ENCODE results near the gene ZCCHC12.
"Not testable (repeated sequence)": the region's sequence is repeated elsewhere in the genome, so short reads cannot be mapped to it uniquely, and the experiment has no call there.

ZCCHC12 gene

DNA sequence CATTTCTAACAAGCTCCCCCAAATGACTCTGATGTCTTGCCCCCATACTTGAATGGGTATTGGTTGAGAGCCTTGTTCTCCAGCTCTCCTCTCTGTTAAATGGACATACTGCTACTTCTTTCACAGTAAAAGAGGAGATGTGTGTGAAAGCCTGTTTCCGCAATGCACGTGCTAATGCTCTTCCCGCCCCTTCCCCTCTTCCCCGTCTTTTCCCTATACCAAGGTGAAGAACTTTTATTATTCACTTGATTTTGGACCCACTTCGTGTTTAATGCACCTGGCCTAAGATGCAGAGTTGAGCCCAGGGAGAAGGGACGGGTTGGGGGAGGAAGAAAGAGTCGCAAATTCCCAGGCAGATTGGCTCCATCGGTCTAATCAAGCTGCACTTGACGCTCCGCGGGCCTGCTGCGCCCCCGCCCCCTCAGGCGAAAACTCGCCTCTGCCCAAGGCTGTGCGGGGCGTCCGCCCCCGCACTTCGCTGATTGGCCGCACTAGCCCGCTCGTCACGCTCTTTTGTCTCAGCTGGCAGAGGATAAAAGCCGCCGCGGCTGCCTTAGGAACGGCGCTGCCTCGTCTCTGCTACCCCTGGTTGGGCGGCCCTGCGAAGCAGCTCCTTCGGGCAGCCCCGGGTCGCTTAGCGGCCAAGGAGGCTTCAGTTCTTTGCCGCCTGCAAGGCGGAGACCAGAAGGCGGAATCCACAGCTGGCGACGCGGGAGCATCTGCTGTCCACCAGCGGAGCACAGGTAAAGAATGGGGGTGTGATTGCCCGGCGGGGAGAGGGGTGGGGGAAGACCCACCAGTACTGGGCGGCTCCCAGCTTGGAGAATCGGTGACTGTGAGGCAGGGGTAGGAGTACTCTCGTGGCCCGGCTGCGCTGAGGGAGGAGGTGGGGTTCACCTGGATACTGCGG lies at the start of gene ZCCHC12:
Gene ZCCHC12, plus strand, starts transcription at position 562 of the 910 bp plus-strand sequence. CDS start 1,421 bp downstream, outside the sequence.
- DNase-seq (ENCODE audit: low read depth in 3 of 3, low spot score in 1 of 3), result peak; percentile 0 to 8 (median 2)

DNA sequence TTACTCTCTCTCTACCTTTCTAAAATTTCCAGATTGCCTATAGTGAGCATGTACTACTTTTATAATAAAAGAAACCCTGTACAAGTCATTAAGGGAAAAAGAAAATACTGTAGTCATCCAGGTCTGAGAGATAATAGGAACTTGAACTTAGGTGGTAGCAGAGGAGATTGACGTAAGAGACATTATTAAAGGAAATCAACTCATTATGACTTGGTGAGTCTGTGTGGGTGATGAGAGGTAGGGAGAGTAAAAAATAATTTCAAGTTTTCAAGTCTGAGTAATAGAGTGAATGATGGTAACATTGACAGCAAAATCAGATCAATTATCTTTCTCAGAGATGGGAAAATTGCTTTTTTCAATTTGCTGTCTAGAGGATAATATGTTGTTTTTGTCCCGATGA lies 44.0 kb upstream of the ZCCHC12 start:
- no peak for DNase-seq (ENCODE audit: low read depth in 3 of 3, low spot score in 1 of 3)

DNA sequence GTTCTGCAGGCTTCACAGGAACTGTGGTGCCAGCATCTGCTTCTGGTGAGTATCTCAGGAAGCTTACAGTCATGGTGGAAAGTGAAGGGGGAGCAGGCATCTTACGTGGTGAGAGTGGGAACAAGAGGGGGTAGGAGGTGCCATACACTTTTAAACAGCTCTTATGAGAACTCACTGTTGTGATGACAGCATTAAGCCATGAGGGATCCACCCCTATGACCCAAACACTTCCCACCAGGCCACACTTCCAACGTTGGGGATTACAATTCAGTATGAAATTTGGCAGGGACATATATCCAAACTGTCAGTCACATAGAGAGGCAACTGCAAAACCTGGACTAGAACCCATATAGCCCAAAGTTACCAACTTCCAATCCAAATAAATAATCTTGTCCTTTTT lies 43.1 kb upstream of the ZCCHC12 start:
- DNase-seq (ENCODE audit: low read depth in 3 of 3, low spot score in 1 of 3), result no peak

DNA sequence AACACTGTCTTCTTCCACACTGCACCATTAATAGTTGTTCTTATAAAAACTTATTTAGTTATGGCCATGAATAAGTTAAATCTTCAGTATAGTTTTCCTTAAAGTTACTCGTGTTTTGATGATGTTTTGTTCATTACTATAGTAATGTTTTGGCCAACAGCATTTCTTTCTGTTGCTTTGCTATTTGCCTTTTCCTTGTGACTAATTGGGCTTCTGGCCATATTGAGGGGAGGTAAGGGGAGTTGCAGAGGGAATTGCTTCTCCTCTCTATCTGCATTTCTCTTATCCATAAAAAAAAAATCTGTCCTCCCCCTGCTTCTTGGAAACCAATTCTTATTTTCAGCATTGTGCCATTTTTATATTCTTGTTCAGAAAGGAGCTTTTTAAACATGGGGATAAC lies 42.7 kb upstream of the ZCCHC12 start:
- DNase-seq (ENCODE audit: low read depth in 3 of 3, low spot score in 1 of 3), result no peak

DNA sequence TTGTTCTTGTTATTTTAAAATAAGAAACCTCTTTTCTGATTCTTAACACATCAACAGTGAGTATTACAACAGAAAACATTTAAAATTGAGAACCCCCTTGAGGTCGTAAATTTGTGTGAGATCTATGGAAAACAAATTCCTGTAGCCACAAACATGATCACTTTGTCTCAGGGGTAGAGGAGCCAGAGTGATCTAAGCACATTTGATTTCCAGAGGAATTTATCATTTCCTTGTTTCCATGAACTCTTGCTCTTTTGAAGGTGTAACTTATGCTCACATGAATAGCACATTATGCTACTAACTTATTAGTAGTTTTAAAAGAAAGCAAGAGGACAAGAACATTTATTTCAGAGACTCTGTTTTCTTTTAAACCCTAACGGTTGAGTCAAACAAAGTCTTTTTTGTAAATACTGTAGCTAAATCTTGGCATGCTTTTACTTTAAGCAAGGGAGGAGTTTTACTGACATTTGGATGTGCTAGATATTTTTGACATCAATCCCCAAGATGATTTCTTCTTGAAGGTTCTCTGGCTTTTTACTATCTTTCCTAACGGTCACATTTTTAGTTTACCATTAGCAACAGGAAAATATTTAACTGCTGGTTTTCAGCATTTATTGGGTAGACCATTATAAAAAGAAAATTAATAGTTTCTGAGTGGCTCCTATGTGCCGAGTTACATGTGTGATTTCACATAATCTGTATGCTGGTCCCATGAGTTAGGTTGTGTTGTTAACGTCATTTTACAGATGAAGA lies 27.9 kb upstream of the ZCCHC12 start:
- DNase-seq (ENCODE audit: low read depth in 3 of 3, low spot score in 1 of 3), result no peak

DNA sequence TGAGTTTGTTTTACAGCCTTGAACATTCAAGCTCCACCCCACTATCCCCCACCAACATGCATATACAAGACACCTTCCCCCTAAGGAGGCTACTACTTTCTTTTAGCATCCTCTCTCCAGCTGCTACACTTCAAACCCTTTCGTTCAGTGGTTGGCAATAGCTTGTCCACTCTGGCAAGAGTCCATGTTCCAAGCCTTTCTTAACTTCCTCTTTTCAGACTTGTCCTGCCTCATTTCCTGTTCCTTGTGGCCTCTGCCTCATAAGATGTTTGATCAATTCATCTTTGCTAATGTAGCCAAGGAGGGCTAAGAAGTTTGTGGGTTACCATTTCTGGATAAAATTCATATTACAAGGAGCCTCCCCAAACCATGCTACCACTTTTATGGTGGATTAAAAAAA lies 20.8 kb upstream of the ZCCHC12 start:
- no peak for DNase-seq (ENCODE audit: low read depth in 3 of 3, low spot score in 1 of 3)

DNA sequence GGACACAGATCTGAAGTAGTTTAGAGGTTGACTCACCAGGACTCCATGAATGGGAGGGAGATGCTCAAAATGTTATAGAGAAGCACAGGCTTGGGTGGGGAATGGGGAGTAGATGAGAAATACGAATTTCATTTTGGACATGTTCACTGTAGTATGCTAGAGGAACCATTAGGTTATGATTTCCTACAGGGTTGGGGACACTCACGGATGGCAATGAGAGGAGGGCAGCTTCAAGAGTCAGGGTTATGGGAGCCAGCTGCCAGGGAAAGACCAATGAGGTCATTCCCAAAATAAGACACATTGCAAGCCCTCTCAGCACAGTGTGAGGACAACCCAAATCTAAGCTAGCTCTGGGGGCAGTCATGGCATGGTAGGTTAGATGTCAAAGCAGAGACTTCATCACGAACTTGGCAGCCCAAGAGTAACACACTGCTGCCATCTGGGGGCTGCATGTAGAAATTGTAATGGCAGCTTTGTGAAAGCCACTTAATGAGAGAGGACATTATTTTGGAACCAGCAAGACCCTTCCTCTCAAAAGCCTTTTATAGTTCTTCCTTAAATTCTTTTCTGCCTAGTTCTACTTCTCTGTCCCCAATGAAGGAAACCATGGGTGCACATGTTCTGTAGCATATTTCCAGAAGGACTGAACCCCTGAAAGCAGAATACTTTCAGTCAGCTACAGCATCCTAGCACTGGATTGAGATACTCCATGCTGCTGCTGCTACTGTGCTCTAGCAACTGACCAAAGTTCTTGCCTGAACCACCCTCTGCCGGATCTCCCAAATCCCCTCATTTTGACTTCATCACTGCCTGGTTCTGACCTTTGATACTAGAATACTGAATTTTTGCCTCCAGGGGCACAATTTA lies 16.2 kb upstream of the ZCCHC12 start:
- DNase-seq (ENCODE audit: low read depth in 3 of 3, low spot score in 1 of 3), result peak in 1 of 3 donors; percentile 2

DNA sequence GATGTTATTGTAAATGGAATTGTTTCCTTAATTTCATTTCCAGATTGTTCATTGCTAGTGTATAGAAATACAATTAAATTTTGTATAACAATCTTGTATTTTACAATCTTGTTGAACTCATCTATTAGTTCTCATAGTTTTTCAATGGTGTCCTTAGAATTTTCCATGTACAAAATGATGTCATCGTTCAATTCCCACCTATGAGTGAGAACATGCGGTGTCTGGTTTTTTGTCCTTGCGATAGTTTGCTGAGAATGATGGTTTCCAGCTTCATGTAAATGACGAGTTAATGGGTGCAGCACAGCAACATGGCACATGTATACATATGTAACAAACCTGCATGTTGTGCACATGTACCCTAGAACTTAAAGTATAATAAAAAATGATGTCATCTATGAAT lies 6.4 kb upstream of the ZCCHC12 start:
- not testable (repeated sequence) for DNase-seq (ENCODE audit: low read depth in 3 of 3, low spot score in 1 of 3)

DNA sequence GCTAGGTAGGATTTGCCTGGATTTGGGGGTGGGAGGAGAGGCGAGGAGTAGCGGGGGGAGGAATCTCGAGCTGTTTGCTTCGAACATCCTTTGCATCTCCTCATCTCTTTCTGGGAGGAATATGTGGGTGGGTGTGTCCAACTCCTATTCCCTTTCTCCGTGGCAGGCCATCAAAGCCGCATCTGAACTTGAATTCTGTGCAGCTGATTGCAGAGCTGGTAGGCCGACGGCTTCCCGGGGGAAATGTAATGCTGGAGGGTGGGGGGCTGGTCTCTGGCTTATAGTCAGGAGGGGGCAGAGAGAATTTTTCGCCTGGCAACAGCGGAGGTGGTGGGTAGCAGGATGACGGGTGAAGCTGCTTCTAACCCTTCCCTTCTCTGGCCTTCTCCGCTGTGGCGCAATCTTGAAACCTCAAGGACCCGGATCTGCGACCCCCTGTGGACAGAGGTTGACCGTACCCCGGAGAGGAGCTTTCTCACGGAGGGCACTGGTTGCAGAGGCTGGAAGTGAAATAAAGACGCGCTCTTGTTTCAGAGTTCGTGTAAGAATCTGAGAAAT lies 628 bp downstream of the ZCCHC12 start:
- DNase-seq (ENCODE audit: low read depth in 3 of 3, low spot score in 1 of 3), result no peak

DNA sequence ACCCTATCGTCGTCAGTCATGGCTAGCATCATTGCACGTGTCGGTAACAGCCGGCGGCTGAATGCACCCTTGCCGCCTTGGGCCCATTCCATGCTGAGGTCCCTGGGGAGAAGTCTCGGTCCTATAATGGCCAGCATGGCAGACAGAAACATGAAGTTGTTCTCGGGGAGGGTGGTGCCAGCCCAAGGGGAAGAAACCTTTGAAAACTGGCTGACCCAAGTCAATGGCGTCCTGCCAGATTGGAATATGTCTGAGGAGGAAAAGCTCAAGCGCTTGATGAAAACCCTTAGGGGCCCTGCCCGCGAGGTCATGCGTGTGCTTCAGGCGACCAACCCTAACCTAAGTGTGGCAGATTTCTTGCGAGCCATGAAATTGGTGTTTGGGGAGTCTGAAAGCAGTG lies 1.6 kb downstream of the ZCCHC12 start:
- DNase-seq (ENCODE audit: low read depth in 3 of 3, low spot score in 1 of 3), result no peak

DNA sequence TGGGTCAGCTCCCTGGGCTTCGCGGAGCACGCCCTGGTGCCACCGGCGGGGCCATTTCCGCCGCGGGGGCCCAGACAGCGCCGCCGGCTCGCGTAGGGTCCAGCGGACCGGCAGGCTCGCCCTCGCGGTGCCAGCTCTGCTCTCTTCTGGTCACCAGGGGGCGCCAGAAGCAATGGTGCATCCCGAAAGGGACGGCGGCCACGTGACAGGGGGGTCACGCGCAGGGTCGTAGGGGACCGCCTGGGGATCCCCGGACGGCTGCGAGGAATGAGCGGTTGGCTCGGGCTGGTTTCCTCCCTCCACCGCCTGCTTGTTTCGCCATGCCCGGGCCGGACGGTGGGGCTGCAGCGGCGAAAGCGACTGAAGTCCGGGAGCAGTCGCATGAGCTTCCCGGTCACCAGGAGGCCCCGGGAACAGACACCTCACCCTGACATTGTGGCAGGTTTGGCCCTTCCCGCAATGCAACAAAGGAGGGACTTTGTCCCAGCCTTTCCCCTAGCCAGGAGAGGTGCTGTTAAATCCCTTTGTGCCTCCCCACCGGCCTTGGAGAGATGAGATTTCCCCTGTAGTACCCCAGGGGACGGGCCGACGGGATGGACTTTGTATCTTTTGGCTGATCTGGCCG lies 15.8 kb downstream of the ZCCHC12 start:
- DNase-seq (ENCODE audit: low read depth in 3 of 3, low spot score in 1 of 3), result peak in 1 of 3 donors; percentile 41

DNA sequence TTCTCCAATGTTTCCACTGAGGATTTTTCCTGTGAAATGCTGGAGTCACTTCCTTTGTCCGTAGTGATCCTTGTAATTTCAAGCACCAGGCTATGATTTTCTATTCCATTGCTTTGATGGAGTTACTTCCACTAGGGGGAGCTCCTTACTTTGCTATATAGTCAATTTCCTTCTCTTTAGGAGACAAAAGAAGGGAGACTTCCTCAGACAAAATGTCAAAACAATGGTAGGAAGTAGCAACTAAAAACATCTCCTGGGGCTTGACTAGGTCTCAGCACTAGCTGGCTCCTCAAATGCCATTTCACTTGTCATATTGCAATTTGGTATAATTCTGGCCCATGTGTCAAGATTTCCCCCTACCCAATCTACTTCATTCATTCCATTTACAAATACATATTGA lies 24.1 kb downstream of the ZCCHC12 start:
- no peak for DNase-seq (ENCODE audit: low read depth in 3 of 3, low spot score in 1 of 3)

DNA sequence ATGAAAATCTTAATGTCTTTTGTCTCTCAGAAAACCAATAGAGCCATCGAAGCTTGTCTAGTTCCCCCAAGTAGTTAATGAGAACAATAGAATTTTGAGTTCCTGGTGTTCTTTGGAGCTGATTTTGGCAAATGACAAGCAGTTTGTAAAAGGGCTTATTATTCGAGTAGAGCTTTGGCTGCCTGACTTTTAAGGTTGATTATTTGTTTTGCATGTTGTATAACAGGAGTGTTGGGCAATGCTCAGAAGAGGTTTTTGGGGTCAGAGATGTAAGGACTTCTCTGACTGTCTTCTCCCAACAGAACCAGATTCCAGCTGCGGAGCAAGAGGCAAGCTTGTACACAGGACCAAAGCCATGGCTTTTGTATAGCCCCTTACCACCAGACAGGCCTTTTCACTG lies 30.0 kb downstream of the ZCCHC12 start:
- DNase-seq (ENCODE audit: low read depth in 3 of 3, low spot score in 1 of 3), result no peak

DNA sequence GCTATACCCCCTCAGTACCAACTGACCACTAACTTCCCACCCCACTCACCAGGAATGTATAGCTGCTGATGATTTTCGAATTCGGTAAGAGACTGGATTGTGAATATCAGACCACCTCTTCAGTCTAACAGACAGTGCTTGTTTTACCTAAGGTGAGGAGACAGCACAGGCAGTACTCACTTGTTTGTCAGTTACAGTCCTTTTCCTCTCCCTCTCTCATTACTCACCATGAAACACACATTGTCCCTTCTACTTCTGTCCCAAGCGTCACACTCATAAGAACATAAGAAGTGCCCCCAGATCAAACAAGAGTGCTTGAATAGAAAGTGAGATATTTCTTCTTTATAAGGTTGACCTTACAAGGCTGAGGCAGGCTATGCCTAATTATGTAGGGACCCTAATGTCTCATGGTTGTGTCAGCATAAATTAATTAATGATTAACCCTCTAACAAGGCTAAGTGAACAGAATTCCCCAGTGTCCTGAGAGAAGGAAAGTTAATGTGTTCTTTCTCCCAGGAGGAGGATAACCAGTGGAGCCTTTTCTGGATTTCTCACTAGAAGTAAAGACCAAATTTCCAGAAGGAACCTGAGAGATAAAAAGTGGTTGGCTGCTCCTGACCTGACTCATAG lies 32.2 kb downstream of the ZCCHC12 start:
- DNase-seq (ENCODE audit: low read depth in 3 of 3, low spot score in 1 of 3), result no peak

DNA sequence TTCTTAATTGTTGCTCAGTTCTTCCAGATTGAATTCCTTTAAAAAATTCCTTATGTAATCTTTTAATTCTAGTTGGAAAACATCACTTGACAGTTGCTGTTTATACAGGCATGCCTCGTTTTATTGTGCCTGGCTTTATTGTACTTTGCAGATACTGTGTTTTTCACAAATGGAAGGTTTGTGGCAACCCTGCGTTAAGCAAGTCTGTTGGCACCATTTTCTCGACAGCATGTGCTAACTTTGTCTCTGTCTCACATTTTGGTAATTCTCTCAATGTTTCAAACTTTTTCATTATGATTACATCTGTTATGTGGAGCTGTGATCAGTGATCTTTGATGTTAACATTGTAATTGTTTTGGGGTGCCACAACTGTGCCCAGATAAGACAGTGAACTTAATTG lies 33.4 kb downstream of the ZCCHC12 start:
- DNase-seq (ENCODE audit: low read depth in 3 of 3, low spot score in 1 of 3), result no peak

DNA sequence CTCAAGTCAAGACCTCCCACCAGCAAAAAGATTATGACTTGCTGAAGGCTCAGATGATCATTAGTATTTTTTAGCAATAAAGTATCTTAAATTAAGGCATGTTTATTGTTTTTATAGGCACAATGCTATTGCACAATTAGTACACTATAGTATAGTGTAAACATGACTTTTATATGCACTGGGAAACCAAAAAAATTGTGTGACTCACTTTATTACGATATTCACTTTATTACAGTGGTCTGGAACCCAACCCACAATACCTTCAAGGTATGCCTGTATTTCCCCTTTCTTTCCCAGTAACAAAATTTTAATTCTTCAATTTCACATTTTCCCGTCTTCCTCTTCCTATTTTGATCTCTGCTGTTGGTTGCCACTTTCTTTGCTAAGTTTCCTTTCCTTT lies 37.7 kb downstream of the ZCCHC12 start:
- no peak for DNase-seq (ENCODE audit: low read depth in 3 of 3, low spot score in 1 of 3)

DNA sequence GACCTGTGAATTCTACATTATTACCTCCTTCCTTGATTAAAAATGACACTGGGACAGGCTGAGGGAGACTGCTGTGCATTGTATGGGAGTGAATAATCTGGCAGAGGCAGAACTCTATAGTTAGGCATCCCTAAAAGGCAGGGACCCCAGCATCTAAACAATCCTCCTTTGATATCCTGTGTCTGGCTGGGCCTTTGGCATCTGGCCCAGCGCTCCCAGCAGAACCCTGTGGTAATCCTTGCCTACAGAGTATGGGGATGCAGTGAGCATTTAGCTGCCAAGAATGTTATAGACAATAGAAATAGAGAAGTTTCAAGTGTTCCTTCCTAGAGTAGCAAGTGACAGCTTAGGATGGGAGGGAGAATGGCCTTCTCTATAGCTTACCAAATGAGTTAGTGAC lies 38.5 kb downstream of the ZCCHC12 start:
- no peak for DNase-seq (ENCODE audit: low read depth in 3 of 3, low spot score in 1 of 3)

DNA sequence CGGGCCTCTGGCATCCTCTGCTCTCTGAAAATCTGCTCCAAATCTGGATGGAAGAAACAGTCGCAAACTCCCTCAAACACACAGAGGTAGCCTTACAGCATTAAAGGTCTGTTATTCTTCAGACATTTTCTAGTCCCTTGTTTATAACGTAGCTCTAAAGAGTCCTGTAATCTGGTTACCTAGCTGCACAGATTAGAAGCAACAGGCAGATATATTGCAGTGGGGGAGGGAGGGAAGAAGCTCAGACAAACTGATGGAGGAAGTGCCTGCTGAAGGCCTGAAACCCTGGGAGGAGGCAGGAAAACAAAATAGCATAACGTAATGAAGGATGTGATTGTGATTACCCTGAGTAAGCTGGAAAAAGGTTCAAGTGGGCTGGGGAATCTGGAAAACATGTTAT lies 39.4 kb downstream of the ZCCHC12 start:
- no peak for DNase-seq (ENCODE audit: low read depth in 3 of 3, low spot score in 1 of 3)

DNA sequence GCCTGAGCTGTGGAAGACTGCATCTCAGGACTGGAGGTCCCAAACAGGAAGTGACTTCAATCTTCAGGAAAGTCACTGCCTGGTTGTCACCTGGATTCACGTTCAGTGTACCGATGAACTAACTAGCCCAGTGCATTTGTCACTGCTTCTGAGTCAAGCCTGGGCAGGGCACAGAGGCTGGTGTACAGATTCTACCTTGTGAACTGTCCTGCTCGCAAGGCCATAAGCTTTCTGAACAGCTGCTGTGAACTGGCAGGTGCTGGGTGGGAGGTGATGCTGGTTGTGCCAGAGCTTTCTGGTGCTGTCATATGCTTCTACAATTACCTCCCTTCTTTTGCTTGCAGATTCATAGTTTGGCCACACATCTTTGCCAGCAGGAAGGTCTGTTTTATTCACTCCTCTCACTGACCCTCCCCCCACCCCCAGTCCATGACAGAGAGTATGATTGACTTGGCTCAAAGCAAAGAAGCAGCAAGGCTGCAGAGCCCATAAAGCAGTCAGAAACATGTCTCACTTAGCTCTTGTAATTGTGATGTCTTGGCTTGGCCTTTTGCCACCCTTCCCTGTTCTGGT lies 40.5 kb downstream of the ZCCHC12 start:
- no peak for DNase-seq (ENCODE audit: low read depth in 3 of 3, low spot score in 1 of 3)

DNA sequence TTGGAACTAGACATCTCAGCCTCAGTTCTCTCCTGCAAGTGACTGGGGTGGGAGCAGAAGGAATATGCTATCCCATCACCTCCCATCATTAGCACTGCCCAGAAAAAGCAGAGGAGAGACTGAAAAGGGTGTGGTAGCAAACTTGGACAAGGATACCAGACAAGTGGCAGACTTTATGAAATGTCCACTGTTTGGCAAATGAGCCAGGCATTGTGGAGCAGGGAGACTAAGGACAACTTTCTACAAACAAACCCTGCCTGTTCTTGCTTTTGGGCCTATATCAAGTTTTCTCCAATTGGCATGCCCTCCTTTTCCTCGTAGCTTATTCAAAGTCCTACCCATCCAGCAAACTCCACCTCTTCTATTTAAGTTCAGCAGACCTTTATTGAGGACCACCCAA lies 41.6 kb downstream of the ZCCHC12 start:
- no peak for DNase-seq (ENCODE audit: low read depth in 3 of 3, low spot score in 1 of 3)
